ENCODE data around the gene FHL2. TPM values are rescaled to one million over a fixed set of nuclear protein-coding genes. Genes with fewer than 3 reads are reported as not detected.

The FHL2 gene
- total RNA-seq, 2 experiments from 2014 or later: not detected

DNA sequence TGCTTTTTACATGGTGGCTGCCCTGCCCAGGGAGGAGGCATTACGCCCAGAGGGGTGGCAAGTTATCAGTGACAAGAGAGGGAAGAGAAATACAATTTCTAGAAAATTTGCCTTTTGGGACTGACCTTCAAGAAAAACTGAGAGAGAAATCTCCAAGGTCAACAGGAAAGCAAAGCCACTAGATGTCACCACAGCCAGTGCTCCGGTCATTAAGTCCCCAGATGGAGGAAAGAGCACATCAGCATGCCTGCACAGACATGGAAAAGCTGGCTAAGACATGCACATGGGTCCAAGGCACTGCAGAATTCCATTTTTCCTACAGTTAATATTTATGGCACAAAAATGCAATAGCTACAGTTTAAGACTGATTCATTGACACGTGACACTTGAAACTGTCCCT, 21.0 kb downstream of the FHL2 start:
- Histone ChIP-seq H2AFZ (ENCODE audit: low read length) (no peak overlapping the region), H4K20me1 (ENCODE audit: insufficient read depth, low read length) (no peaks in the 10 kb centered on the region), H3K36me3 (ENCODE audit: insufficient read depth, low read length) (no peaks in the 10 kb centered on the region), H3K27ac (ENCODE audit: low read depth, low read length, poor library complexity, severe bottlenecking) (no peak overlapping the region), H3K9me3 (ENCODE audit: low read length) (no peaks in the 10 kb centered on the region), H3K79me2 (ENCODE audit: insufficient read depth, low read depth, low read length) (no peaks in the 10 kb centered on the region), H3K4me3 (ENCODE audit: low read depth, low read length, poor library complexity, severe bottlenecking) (no peak overlapping the region), H3K4me1 (ENCODE audit: insufficient read depth, low read length, poor library complexity, severe bottlenecking) (no peaks in the 10 kb centered on the region), H3K9me2 (ENCODE audit: insufficient read depth, low read length) (no peaks in the 10 kb centered on the region), H3K4me2 (ENCODE audit: low read length) (no peak overlapping the region)
- no peak for DNase-seq (ENCODE audit: low spot score)
- ChIA-PET CTCF (ENCODE audit: unreplicated experiment) (no interaction called here), POLR2A (no interaction called here)
- TF ChIP-seq, protein P1, sequence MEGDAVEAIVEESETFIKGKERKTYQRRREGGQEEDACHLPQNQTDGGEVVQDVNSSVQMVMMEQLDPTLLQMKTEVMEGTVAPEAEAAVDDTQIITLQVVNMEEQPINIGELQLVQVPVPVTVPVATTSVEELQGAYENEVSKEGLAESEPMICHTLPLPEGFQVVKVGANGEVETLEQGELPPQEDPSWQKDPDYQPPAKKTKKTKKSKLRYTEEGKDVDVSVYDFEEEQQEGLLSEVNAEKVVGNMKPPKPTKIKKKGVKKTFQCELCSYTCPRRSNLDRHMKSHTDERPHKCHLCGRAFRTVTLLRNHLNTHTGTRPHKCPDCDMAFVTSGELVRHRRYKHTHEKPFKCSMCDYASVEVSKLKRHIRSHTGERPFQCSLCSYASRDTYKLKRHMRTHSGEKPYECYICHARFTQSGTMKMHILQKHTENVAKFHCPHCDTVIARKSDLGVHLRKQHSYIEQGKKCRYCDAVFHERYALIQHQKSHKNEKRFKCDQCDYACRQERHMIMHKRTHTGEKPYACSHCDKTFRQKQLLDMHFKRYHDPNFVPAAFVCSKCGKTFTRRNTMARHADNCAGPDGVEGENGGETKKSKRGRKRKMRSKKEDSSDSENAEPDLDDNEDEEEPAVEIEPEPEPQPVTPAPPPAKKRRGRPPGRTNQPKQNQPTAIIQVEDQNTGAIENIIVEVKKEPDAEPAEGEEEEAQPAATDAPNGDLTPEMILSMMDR (conservative IDR thresholded peaks at IDR 0.05; ENCODE audit: low read length): peak; percentile 30; the same call in 1 of the 2 replicates
- no peak for TF ChIP-seq EZH2phosphoT487 (IDR thresholded peaks at IDR 0.05; ENCODE audit: borderline replicate concordance, low read depth, low read length)
- intact Hi-C loops (cut with micrococcal nuclease; ENCODE audit: unreplicated experiment): no loop called here
- no TSS peak for BruUV-seq (replicated peaks)

DNA sequence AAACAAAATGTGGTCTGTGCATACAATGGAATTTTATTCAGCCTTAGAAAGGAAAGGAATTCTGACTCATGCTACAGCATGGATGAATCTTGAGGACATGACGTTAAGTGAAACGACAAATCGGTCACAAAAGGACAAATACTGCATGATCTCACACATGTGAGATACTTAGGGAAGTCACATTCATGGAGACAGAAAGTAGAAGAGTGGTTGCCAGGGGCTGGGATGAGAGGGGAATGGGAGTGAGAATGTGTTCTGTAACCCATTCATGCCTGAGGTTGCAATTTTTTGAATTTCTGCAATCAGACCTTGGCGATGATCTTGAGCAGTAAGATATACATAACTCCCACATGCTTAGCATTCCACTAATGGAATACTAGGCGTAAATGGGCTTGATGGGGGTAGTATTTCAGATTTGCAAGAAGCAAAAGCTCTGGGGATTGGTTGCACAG, 22.0 kb downstream of the FHL2 start:
- no TSS peak for BruUV-seq (replicated peaks)
- Histone ChIP-seq H3K4me3 (ENCODE audit: low read depth, low read length, poor library complexity, severe bottlenecking) (no peak overlapping the region), H4K20me1 (ENCODE audit: insufficient read depth, low read length) (no peaks in the 10 kb centered on the region), H3K9me3 (ENCODE audit: low read length) (no peaks in the 10 kb centered on the region), H3K9me2 (ENCODE audit: insufficient read depth, low read length) (no peaks in the 10 kb centered on the region), H2AFZ (ENCODE audit: low read length) (no peak overlapping the region), H3K4me2 (ENCODE audit: low read length) (no peak overlapping the region), H3K79me2 (ENCODE audit: insufficient read depth, low read depth, low read length) (no peaks in the 10 kb centered on the region), H3K27ac (ENCODE audit: low read depth, low read length, poor library complexity, severe bottlenecking) (no peak overlapping the region), H3K4me1 (ENCODE audit: insufficient read depth, low read length, poor library complexity, severe bottlenecking) (no peaks in the 10 kb centered on the region), H3K36me3 (ENCODE audit: insufficient read depth, low read length) (no peaks in the 10 kb centered on the region)
- POLR2A ChIA-PET: no interaction called here
- DNase-seq (ENCODE audit: low spot score): no peak
- TF ChIP-seq, protein P1 (conservative IDR thresholded peaks at IDR 0.05; ENCODE audit: low read length): no peak
- TF ChIP-seq EZH2phosphoT487 (IDR thresholded peaks at IDR 0.05; ENCODE audit: borderline replicate concordance, low read depth, low read length): no peak
- CTCF ChIA-PET (ENCODE audit: unreplicated experiment): no interaction called here
- intact Hi-C loops (cut with micrococcal nuclease; ENCODE audit: unreplicated experiment): no loop called here

DNA sequence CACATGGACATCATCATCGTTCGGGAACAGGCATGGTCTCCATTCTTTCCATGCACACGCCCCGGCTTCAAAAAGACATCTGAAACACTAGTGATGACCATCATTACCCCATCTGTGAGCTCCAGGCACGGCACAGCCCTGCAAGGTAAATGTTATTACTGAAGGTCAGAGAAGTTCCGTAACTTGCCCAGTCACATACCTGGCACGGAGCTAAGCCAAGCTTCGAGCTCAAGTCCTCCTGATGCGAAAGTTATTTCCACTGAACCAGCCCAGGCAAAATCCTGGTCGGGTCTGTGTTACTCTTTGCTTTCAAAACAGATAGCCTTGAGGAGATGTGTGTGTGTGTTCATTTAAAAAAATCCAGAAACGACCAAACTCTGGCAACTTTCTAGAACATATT, 22.8 kb downstream of the FHL2 start:
- no peak overlapping the region for H3K4me3 ChIP-seq (ENCODE audit: low read depth, low read length, poor library complexity, severe bottlenecking)
- ChIA-PET CTCF (ENCODE audit: unreplicated experiment) (no interaction called here), POLR2A (no interaction called here)
- no peak for DNase-seq (ENCODE audit: low spot score)
- no peak overlapping the region for H3K4me2 ChIP-seq (ENCODE audit: low read length)
- H3K9me3 ChIP-seq (ENCODE audit: low read length): no peaks in the 10 kb centered on the region
- H3K36me3 ChIP-seq (ENCODE audit: insufficient read depth, low read length): no peaks in the 10 kb centered on the region
- BruUV-seq (replicated peaks): no TSS peak
- no peak overlapping the region for H2AFZ ChIP-seq (ENCODE audit: low read length)
- intact Hi-C loops (cut with micrococcal nuclease; ENCODE audit: unreplicated experiment): no loop called here
- H4K20me1 ChIP-seq (ENCODE audit: insufficient read depth, low read length): no peaks in the 10 kb centered on the region
- H3K4me1 ChIP-seq (ENCODE audit: insufficient read depth, low read length, poor library complexity, severe bottlenecking): no peaks in the 10 kb centered on the region
- H3K27ac ChIP-seq (ENCODE audit: low read depth, low read length, poor library complexity, severe bottlenecking): no peak overlapping the region
- no peak for TF ChIP-seq EZH2phosphoT487 (IDR thresholded peaks at IDR 0.05; ENCODE audit: borderline replicate concordance, low read depth, low read length)
- TF ChIP-seq, protein P1 (conservative IDR thresholded peaks at IDR 0.05; ENCODE audit: low read length): no peak
- no peaks in the 10 kb centered on the region for H3K79me2 ChIP-seq (ENCODE audit: insufficient read depth, low read depth, low read length)
- no peaks in the 10 kb centered on the region for H3K9me2 ChIP-seq (ENCODE audit: insufficient read depth, low read length)

Measured in OCI-LY7 (cell line).